Measurements from ENCODE around the gene IP6K1. TPM values are rescaled to one million over a fixed set of nuclear protein-coding genes. Genes with fewer than 3 reads are reported as not detected.

IP6K1 gene
- total RNA-seq, 6 experiments from 2014 or later = 12.6 to 19.6 (median 16.2) TPM

DNA sequence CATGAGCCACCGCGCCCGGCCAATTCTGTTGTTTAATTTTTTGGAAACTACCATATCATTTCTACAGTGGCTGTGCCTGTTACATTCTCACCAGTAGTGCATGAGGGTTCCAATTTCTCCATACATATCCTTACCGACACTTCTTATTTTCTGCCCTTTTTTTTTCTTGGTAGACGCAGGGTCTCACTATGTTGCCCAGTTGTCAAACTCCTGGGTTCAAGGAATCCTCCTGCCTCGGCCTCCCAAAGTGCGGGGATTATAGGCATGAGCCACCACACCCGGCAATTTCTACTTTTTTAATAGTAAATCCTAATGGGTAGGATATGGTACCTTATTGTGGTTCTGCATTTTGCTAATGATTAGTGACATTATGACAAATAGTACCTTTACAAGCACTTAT is 76.5 kb downstream of the IP6K1 start:
- H3K9me3 ChIP-seq = no peaks in the 10 kb centered on the region
- ATAC-seq (no peak), DNase-seq (no peak)
- WGBS (ENCODE audit: insufficient coverage, low coverage, low lambda C conversion rate, missing lambda C conversion rate) = 94% methylated on average over 5 of the region's 8 CpGs
- peaks cover 0 to 32% (median 16%) of the 10 kb centered on the region in 4 donors for H3K36me3 ChIP-seq
- intact Hi-C loops (cut with DNase I) = loop anchor here in 1 of 2 donors (10.0 kb wide), 1 partner anchor 135 kb away; no protein-coding TSS in a partner anchor
- H3K27ac ChIP-seq = no peak overlapping the region
- TF ChIP-seq, protein P1, sequence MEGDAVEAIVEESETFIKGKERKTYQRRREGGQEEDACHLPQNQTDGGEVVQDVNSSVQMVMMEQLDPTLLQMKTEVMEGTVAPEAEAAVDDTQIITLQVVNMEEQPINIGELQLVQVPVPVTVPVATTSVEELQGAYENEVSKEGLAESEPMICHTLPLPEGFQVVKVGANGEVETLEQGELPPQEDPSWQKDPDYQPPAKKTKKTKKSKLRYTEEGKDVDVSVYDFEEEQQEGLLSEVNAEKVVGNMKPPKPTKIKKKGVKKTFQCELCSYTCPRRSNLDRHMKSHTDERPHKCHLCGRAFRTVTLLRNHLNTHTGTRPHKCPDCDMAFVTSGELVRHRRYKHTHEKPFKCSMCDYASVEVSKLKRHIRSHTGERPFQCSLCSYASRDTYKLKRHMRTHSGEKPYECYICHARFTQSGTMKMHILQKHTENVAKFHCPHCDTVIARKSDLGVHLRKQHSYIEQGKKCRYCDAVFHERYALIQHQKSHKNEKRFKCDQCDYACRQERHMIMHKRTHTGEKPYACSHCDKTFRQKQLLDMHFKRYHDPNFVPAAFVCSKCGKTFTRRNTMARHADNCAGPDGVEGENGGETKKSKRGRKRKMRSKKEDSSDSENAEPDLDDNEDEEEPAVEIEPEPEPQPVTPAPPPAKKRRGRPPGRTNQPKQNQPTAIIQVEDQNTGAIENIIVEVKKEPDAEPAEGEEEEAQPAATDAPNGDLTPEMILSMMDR (IDR thresholded peaks at IDR 0.05) = no peak
- no peak for TF ChIP-seq POLR2A (IDR thresholded peaks at IDR 0.05)
- H3K4me3 ChIP-seq = no peak overlapping the region
- H3K4me1 ChIP-seq = no peaks in the 10 kb centered on the region
- H3K27me3 ChIP-seq = no peaks in the 10 kb centered on the region

DNA sequence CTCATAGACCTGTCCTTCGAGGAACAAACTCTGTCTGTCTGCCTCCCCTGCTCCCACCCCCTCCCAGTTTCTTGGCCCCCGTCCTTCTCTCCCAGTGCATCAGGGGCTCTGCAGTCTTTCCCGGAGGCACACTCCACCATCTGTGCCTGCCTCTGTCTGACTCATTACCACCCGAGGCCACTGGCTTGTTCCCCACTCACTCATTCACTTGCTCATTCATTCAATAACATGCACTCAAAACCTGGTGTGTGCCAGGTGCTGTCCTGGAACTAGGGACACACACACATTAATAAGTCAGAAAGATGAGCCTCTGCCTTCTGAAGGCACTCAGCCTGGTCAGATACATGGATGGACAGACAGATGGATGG is 79.2 kb downstream of the IP6K1 start:
- DNase-seq = no peak
- no peaks in the 10 kb centered on the region for H3K27me3 ChIP-seq
- H3K36me3 ChIP-seq = peaks cover 0 to 49% (median 19%) of the 10 kb centered on the region in 4 donors
- no peak overlapping the region for H3K4me3 ChIP-seq
- TF ChIP-seq POLR2A (IDR thresholded peaks at IDR 0.05) = no peak
- TF ChIP-seq, protein P1 (IDR thresholded peaks at IDR 0.05) = no peak
- H3K27ac ChIP-seq = no peak overlapping the region
- ATAC-seq = no peak
- no peaks in the 10 kb centered on the region for H3K9me3 ChIP-seq
- no peaks in the 10 kb centered on the region for H3K4me1 ChIP-seq
- 92% methylated on average over 2 of the region's 4 CpGs for WGBS (ENCODE audit: insufficient coverage, low coverage, low lambda C conversion rate, missing lambda C conversion rate)
- intact Hi-C loops (cut with DNase I) = loop anchor here in 1 of 2 donors (10.0 kb wide), 1 partner anchor 138 kb away; no protein-coding TSS in a partner anchor

GRCh38 chr3:49706456-49707112 is 79.8 kb downstream of the IP6K1 start:
- peak in 1 of 3 donors; percentile 15 for DNase-seq
- intact Hi-C loops (cut with DNase I) = loop anchor here in 1 of 2 donors (10.0 kb wide), 1 partner anchor 138 kb away; no protein-coding TSS in a partner anchor

GRCh38 chr3:49705390-49705960 is 80.9 kb downstream of the IP6K1 start:
- Histone ChIP-seq H3K27me3 (no peaks in the 10 kb centered on the region), H3K27ac (no peak overlapping the region), H3K9me3 (no peaks in the 10 kb centered on the region), H3K4me3 (no peak overlapping the region), H3K36me3 (peaks cover 0 to 60% (median 23%) of the 10 kb centered on the region in 4 donors), H3K4me1 (no peaks in the 10 kb centered on the region)
- intact Hi-C loops (cut with DNase I) = loop anchor here in 1 of 2 donors (10.0 kb wide), 1 partner anchor 139 kb away; no protein-coding TSS in a partner anchor
- no peak for DNase-seq
- no peak for TF ChIP-seq POLR2A (IDR thresholded peaks at IDR 0.05)
- TF ChIP-seq, protein P1 (IDR thresholded peaks at IDR 0.05) = no peak
- no CpG with 5 or more reads among the region's 17 CpGs for WGBS (ENCODE audit: insufficient coverage, low coverage, low lambda C conversion rate, missing lambda C conversion rate)
- no peak for ATAC-seq

More at GRCh38 chr3:49706456-49707112, 79.8 kb downstream of the IP6K1 start:
- no CpG with 5 or more reads among the region's 9 CpGs for WGBS (ENCODE audit: insufficient coverage, low coverage, low lambda C conversion rate, missing lambda C conversion rate)
- no peaks in the 10 kb centered on the region for H3K27me3 ChIP-seq
- no peak for ATAC-seq
- H3K4me1 ChIP-seq = no peaks in the 10 kb centered on the region
- TF ChIP-seq, protein P1 (IDR thresholded peaks at IDR 0.05) = no peak
- no peak for TF ChIP-seq POLR2A (IDR thresholded peaks at IDR 0.05)
- no peaks in the 10 kb centered on the region for H3K9me3 ChIP-seq
- H3K27ac ChIP-seq = no peak overlapping the region
- peaks cover 0 to 52% (median 22%) of the 10 kb centered on the region in 4 donors for H3K36me3 ChIP-seq
- no peak overlapping the region for H3K4me3 ChIP-seq
